Liver (tissue), 3 donors: Measurements from ENCODE around the gene ALCAM.

Experiments
- ATF3 ChIP-seq: IDR thresholded peaks from 2 replicates; pipeline ENCODE4 v1.6.1; 2016; ENCODE audit warnings: antibody characterized with exemption
- CTCF ChIP-seq: fragments of 150-350 bp; IDR thresholded peaks from 2 replicates; pipeline ENCODE4 v1.5.1; 2017; ENCODE audit warnings: improper control_type of control experiment, low read depth, low read length; ENCODE audit not compliant: missing input control
- FOXA1 ChIP-seq: IDR thresholded peaks from 2 replicates; pipeline ENCODE4 v1.6.1; 2016; ENCODE audit warnings: antibody characterized with exemption
- MAX ChIP-seq: IDR thresholded peaks from 2 replicates; pipeline ENCODE4 v1.6.1; 2016; ENCODE audit warnings: antibody characterized with exemption
- NR2F2 ChIP-seq: IDR thresholded peaks from 2 replicates; pipeline ENCODE4 v1.6.1; 2016; ENCODE audit warnings: antibody characterized with exemption
- RAD21 ChIP-seq, 2 donors: IDR thresholded peaks; 2 replicates each; pipeline ENCODE4 v1.6.1; 2016; ENCODE audit warnings: antibody characterized with exemption in 2 of 2, mild to moderate bottlenecking in 2 of 2
- REST ChIP-seq: IDR thresholded peaks from 2 replicates; pipeline ENCODE4 v1.6.1; 2016; ENCODE audit warnings: antibody characterized with exemption, mild to moderate bottlenecking
- RXRA ChIP-seq, 2 donors: IDR thresholded peaks; 2 replicates each; pipeline ENCODE4 v1.6.1; 2017 to 2018; ENCODE audit warnings: antibody characterized with exemption in 2 of 2, mild to moderate bottlenecking in 1 of 2
- TAF1 ChIP-seq: conservative IDR thresholded peaks from 2 replicates; pipeline ENCODE4 v1.6.1; 2016; ENCODE audit warnings: antibody characterized with exemption, mild to moderate bottlenecking
- donor health status: healthy.
- donor health status: healthy.

- no peak for TF ChIP-seq TAF1
- TF ChIP-seq FOXA1 = no peak
- no peak for TF ChIP-seq RAD21 (IDR thresholded peaks at IDR 0.05)
- no peak for TF ChIP-seq CTCF
- no peak for TF ChIP-seq NR2F2
- TF ChIP-seq RXRA (IDR thresholded peaks at IDR 0.05) = no peak
- no peak for TF ChIP-seq MAX
- no peak for TF ChIP-seq REST
- TF ChIP-seq ATF3 = no peak
Observed at GRCh38 chr3:105364128-105364527, 2.6 kb upstream of the ALCAM start.
